HG03159 (cell line): ENCODE results near the gene C16orf95.

Experiments
- ATAC-seq: cut with Tn5 transposase; IDR thresholded peaks from one replicate; pipeline ENCODE4 v1.9.1; 2021; ENCODE audit warnings: mild to moderate bottlenecking, moderate library complexity; ENCODE audit not compliant: unreplicated experiment

C16orf95 gene

GRCh38 chr16:87295661-87296531 lies 21.3 kb downstream of the C16orf95 start:
- ATAC-seq: no peak

GRCh38 chr16:87295259-87295658 lies 21.9 kb downstream of the C16orf95 start:
- ATAC-seq: no peak

- ATAC-seq: no peak
These were observed 23.2 kb downstream of the C16orf95 start for GRCh38 chr16:87293990-87294389.

- no peak for ATAC-seq
These were observed 25.2 kb downstream of the C16orf95 start for GRCh38 chr16:87291944-87292343.

GRCh38 chr16:87288753-87289362 lies 28.3 kb downstream of the C16orf95 start:
- ATAC-seq: no peak

GRCh38 chr16:87286839-87287626 lies 30.2 kb downstream of the C16orf95 start:
- ATAC-seq: no peak

- no peak for ATAC-seq
These were observed 33.0 kb downstream of the C16orf95 start for GRCh38 chr16:87284183-87284582.

- ATAC-seq: no peak
These were observed 38.0 kb downstream of the C16orf95 start for GRCh38 chr16:87279094-87279658.

GRCh38 chr16:87278191-87279093 lies 38.8 kb downstream of the C16orf95 start:
- no peak for ATAC-seq

- no peak for ATAC-seq
These were observed 40.3 kb downstream of the C16orf95 start for GRCh38 chr16:87276924-87277323.

- no peak for ATAC-seq
These were observed 41.0 kb downstream of the C16orf95 start for GRCh38 chr16:87276091-87276701.

- no peak for ATAC-seq
These were observed 42.4 kb downstream of the C16orf95 start for GRCh38 chr16:87274794-87275193.

GRCh38 chr16:87273471-87274030 lies 43.6 kb downstream of the C16orf95 start:
- no peak for ATAC-seq

- ATAC-seq: no peak
These were observed 45.9 kb downstream of the C16orf95 start for GRCh38 chr16:87271256-87271655.

GRCh38 chr16:87267566-87267965 lies 49.6 kb downstream of the C16orf95 start:
- ATAC-seq: no peak

- no peak for ATAC-seq
These were observed 50.3 kb downstream of the C16orf95 start for GRCh38 chr16:87266846-87267245.

- no peak for ATAC-seq
These were observed 51.9 kb downstream of the C16orf95 start for GRCh38 chr16:87265261-87265660.

- no peak for ATAC-seq
These were observed 52.6 kb downstream of the C16orf95 start for GRCh38 chr16:87264634-87265033.

- ATAC-seq: no peak
These were observed 53.7 kb downstream of the C16orf95 start for GRCh38 chr16:87263418-87264052.
